ENCODE measurements around the gene MYO18A. TPM values are rescaled to one million over a fixed set of nuclear protein-coding genes. Genes with fewer than 3 reads are reported as not detected.

The MYO18A gene
- total RNA-seq, 4 donors from 2014 or later = 33.2 to 104 (median 59.3) TPM

DNA sequence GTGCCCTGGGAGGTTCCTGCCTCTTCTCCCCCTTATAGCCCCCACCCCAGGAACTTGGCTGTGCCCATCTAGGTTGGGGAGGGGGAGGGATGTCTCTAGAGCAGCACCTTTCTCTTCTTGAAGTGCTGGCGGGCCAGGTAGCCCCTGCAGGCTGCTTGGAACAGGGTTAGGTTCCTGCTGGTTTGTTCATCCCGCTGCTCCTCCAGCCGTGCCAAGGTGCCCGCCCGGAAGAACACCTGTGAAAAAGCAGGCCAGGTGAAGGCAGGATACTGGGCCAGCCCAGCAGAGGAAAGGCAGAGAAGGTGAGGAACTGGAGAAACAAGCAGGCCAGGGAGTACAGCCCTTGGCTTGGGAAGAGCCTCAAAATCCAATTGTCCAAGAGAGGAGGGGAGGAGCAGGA, 80.7 kb downstream of the MYO18A start:
- intact Hi-C loops (cut with DNase I; ENCODE audit: low total_unique reads) = no loop called here
- no peaks in the 10 kb centered on the region for H3K36me3 ChIP-seq
- no peaks in the 10 kb centered on the region for H3K4me1 ChIP-seq

DNA sequence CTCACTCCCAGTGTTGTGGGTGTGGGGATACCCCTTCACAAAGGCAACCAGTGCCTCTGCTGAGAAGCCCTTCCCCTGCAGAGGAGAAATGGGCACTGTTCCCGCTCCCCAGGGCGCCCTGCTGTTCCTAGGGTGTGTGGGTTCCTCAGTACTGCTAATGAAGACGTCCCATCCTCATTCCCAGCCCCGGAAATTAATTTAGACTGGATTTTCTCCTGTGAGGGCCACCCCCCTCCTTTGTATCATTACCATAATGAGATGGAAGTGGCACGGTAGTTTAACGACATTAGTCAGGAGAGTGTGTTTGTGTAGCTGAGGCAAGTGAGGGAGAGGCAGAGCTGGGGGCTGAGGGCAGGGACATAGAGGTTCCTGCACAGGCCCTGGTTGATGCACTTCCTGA, 84.1 kb downstream of the MYO18A start:
- intact Hi-C loops (cut with DNase I; ENCODE audit: low total_unique reads) = no loop called here
- no peak overlapping the region for H3K4me3 ChIP-seq
- no peaks in the 10 kb centered on the region for H3K27me3 ChIP-seq
- TF ChIP-seq, protein P1, sequence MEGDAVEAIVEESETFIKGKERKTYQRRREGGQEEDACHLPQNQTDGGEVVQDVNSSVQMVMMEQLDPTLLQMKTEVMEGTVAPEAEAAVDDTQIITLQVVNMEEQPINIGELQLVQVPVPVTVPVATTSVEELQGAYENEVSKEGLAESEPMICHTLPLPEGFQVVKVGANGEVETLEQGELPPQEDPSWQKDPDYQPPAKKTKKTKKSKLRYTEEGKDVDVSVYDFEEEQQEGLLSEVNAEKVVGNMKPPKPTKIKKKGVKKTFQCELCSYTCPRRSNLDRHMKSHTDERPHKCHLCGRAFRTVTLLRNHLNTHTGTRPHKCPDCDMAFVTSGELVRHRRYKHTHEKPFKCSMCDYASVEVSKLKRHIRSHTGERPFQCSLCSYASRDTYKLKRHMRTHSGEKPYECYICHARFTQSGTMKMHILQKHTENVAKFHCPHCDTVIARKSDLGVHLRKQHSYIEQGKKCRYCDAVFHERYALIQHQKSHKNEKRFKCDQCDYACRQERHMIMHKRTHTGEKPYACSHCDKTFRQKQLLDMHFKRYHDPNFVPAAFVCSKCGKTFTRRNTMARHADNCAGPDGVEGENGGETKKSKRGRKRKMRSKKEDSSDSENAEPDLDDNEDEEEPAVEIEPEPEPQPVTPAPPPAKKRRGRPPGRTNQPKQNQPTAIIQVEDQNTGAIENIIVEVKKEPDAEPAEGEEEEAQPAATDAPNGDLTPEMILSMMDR (IDR thresholded peaks at IDR 0.05) = no peak
- TF ChIP-seq POLR2A (IDR thresholded peaks at IDR 0.05) = no peak
- H3K27ac ChIP-seq = no peak overlapping the region
- no peaks in the 10 kb centered on the region for H3K36me3 ChIP-seq
- no peak for DNase-seq
- no peaks in the 10 kb centered on the region for H3K9me3 ChIP-seq
- no peaks in the 10 kb centered on the region for H3K4me1 ChIP-seq

More for the DNA sequence above, 80.7 kb downstream of the MYO18A start:
- DNase-seq = no peak
- Histone ChIP-seq H3K27ac (no peak overlapping the region), H3K4me3 (no peak overlapping the region), H3K27me3 (no peaks in the 10 kb centered on the region), H3K9me3 (no peaks in the 10 kb centered on the region)
- no peak for TF ChIP-seq POLR2A (IDR thresholded peaks at IDR 0.05)
- TF ChIP-seq, protein P1 (IDR thresholded peaks at IDR 0.05) = no peak

DNA sequence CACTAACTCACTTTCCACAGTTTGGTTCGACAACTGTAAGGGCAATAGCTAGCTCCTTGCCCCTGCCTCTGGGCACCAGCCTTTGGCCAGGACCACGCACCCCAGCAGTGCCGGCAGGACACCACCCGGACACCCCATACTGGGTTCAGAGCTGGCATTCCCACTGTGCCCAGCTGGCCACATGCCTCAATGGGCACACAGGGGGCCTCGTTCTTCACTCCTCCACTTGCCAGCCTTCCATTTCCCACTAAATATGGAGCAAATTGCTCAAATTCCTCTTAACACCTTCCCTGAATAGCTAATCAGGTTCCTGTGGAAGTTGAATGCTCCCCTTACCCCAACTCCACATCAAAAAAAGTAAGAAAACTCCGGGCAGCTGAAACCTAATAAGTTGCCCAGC, 84.8 kb downstream of the MYO18A start:
- H3K36me3 ChIP-seq = no peaks in the 10 kb centered on the region
- no peak overlapping the region for H3K4me3 ChIP-seq
- intact Hi-C loops (cut with DNase I; ENCODE audit: low total_unique reads) = no loop called here
- no peaks in the 10 kb centered on the region for H3K27me3 ChIP-seq
- TF ChIP-seq POLR2A (IDR thresholded peaks at IDR 0.05) = no peak
- TF ChIP-seq, protein P1 (IDR thresholded peaks at IDR 0.05) = no peak
- H3K27ac ChIP-seq = no peak overlapping the region
- no peaks in the 10 kb centered on the region for H3K4me1 ChIP-seq
- no peak for DNase-seq
- no peaks in the 10 kb centered on the region for H3K9me3 ChIP-seq

DNA sequence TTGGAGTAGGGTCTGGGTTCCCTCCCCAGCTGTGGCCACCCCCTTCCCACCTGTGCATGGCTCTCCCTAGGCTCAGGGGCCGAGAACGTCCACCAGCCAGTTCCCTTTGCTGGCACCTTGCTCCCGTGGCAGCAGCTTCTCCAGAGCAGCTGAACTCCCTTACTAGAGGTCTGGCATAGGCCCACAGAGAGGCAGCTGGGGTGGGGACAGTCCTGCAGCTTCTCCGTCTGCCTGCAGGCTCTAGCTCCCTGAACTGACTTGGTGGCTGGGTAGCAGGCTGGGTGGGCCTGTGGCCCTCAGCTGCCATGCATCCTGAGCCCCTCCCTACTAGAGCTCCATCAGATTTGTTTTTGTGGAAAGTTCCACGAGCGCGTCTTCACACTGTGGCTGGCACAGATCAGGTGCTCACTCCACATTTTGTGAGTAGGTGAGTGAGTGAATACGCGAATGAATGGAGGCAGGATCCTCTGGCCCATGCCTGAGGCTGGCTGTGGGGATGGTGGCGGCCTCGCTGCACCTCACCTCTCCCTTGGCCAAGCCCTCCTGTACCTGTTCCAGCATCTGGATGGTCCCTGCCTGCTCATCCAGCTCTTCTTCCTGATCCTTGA, 86.0 kb downstream of the MYO18A start:
- H3K36me3 ChIP-seq = no peaks in the 10 kb centered on the region
- H3K27ac ChIP-seq = no peak overlapping the region
- H3K27me3 ChIP-seq = no peaks in the 10 kb centered on the region
- intact Hi-C loops (cut with DNase I; ENCODE audit: low total_unique reads) = no loop called here
- H3K9me3 ChIP-seq = no peaks in the 10 kb centered on the region
- no peak overlapping the region for H3K4me3 ChIP-seq
- TF ChIP-seq, protein P1 (IDR thresholded peaks at IDR 0.05) = no peak
- no peak for TF ChIP-seq POLR2A (IDR thresholded peaks at IDR 0.05)
- H3K4me1 ChIP-seq = no peaks in the 10 kb centered on the region
- DNase-seq = no peak

DNA sequence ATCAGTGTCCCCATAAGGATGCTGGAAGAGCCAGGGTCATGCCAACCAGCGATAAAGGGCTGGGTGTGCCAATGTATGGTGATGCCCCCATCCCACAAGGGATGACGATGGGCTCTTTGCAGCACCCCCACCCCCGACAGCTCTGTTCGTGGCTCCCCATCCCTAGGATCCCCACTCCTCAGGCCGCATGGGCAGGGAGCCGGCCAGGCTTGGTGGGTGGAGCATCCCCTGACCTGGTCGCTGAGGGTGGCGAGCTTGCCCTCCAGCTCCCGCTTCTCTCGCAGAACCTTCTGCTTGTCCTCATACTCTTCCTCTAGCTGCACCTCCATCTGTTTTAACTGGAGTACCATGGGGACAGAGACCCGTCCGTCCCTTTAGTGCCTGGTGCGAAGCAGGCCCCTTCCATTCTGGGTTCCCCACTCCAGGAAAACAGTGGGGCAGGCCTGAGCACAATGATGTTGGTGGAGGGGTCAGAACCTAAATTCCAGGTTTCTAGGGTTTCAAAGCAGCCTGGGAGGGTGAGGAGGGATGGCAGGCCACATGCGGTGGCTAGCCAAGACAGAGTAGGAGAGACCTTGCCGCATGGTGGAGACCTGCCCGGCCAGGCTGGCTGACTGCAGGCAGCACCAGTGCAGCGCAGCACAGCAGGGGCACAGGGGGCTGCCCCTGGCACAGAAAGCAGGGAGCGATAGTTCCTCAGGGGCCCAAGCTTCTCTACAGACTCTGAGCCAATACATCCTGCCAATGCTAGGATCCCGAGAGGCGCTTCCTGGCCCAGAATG, 86.9 kb downstream of the MYO18A start:
- Histone ChIP-seq H3K27me3 (no peaks in the 10 kb centered on the region), H3K36me3 (no peaks in the 10 kb centered on the region), H3K4me1 (no peaks in the 10 kb centered on the region), H3K4me3 (no peak overlapping the region), H3K9me3 (no peaks in the 10 kb centered on the region), H3K27ac (no peak overlapping the region)
- no peak for DNase-seq
- TF ChIP-seq, protein P1 (IDR thresholded peaks at IDR 0.05) = no peak
- no peak for TF ChIP-seq POLR2A (IDR thresholded peaks at IDR 0.05)
- intact Hi-C loops (cut with DNase I; ENCODE audit: low total_unique reads) = no loop called here

All from uterus (tissue), 4 donors.